Gastroesophageal sphincter (tissue), 3 donors: Measurements from ENCODE around the gene RPL12.

Experiments used
- EP300 ChIP-seq: sonication (generic); formaldehyde crosslinking; IDR thresholded peaks from one replicate; pipeline ENCODE4 v1.6.1; 2017; ENCODE audit warnings: antibody characterized with exemption, mild to moderate bottlenecking
- POLR2A ChIP-seq, 2 donors: fragments of 450-650 bp; IDR thresholded peaks; one replicate each; pipeline ENCODE4 v1.6.1; 2017; ENCODE audit warnings: antibody characterized with exemption in 2 of 2, mild to moderate bottlenecking in 2 of 2, moderate library complexity in 1 of 2
- POLR2AphosphoS5 ChIP-seq: sonication (generic); formaldehyde crosslinking; IDR thresholded peaks from one replicate; pipeline ENCODE4 v1.6.1; 2017; ENCODE audit warnings: antibody characterized with exemption
- TF ChIP-seq, protein P1 (sequence below), 4 experiments: fragments of 200-600 bp in 2 of 4; fragments of 450-650 bp in 2 of 4; sonication (generic) in 1 of 4; IDR thresholded peaks; one replicate each; pipeline ENCODE4 v1.5.1; 2017 to 2019; ENCODE audit warnings: antibody characterized with exemption in 4 of 4, mild to moderate bottlenecking in 2 of 4, moderate library complexity in 2 of 4

DNA sequence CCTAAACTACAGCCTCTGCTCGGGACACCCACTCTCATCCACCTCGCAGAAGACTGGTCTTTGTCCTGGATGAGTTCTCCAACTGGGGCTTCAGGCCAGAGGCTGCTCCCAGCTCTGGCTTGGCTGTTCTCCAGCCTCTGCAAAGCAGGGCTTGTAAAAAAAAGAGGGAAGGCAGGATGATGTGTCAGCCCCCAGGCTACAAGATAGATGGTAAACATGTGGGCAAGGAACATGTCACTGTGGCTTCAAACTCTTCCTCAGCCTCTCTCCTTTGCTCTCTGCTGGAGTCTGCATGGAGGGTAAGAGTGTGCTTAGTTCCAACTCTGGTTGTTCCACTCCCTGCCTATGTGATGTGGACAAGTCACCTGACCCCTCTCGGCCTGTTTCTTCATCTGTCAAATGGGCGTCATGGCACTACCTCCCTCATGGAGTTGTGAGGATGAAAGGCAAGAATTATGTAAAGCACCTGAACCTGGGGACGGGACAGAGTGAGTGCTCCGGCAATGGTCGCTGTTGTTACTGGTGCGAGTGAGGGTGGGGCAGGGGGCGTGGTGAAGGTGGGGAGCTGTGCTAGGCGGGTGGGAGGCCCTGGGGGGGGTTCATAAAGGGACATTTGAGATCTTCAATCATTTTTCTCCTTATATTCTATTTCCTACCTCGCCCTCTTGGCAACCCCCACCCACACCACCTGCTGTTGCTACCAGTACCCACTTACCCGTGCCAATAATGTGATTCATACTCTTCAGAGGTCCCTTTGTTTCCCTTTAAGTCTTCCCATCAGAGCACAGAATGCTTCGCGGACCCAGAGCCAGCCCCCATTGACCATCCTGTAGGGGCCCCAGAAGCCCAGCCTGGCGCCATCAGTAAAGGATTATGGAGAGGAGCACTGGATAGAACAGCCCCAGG lies 33.8 kb downstream of the RPL12 start:
- TF ChIP-seq POLR2A (IDR thresholded peaks at IDR 0.05): no peak
- TF ChIP-seq, protein P1, sequence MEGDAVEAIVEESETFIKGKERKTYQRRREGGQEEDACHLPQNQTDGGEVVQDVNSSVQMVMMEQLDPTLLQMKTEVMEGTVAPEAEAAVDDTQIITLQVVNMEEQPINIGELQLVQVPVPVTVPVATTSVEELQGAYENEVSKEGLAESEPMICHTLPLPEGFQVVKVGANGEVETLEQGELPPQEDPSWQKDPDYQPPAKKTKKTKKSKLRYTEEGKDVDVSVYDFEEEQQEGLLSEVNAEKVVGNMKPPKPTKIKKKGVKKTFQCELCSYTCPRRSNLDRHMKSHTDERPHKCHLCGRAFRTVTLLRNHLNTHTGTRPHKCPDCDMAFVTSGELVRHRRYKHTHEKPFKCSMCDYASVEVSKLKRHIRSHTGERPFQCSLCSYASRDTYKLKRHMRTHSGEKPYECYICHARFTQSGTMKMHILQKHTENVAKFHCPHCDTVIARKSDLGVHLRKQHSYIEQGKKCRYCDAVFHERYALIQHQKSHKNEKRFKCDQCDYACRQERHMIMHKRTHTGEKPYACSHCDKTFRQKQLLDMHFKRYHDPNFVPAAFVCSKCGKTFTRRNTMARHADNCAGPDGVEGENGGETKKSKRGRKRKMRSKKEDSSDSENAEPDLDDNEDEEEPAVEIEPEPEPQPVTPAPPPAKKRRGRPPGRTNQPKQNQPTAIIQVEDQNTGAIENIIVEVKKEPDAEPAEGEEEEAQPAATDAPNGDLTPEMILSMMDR (IDR thresholded peaks at IDR 0.05): no peak
- TF ChIP-seq EP300: no peak
- TF ChIP-seq POLR2AphosphoS5: no peak
